Activated gamma-delta T cell treated with Interleukin-2 at 50 U/mL for 16 hours (primary cell): ENCODE data around the gene KLK14.

Experiments
- DNase-seq: peaks from one replicate; pipeline ENCODE4 v3.0.0-alpha.2; 2020

Gene KLK14

DNA sequence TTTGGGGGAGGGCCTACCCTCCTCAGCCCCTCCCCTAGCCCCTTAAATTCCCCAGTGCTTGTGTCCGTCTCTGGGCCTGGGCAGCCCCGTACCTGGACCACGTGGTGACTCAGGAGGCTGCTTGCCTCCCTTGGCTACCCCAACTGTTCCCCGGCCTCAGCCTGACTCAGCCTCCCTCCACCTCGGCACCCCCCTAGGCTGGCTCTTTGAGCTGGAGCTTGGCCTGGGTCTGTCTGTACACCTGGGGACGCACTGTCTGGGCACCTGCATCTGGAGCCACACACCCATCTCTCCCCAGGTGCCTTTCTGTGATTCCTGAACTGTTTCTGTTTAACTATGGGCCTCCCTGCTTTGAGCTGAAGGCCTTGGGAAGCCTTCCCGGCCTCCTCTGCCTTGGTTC, 1.8 kb upstream of the KLK14 start:
- no peak for DNase-seq

DNA sequence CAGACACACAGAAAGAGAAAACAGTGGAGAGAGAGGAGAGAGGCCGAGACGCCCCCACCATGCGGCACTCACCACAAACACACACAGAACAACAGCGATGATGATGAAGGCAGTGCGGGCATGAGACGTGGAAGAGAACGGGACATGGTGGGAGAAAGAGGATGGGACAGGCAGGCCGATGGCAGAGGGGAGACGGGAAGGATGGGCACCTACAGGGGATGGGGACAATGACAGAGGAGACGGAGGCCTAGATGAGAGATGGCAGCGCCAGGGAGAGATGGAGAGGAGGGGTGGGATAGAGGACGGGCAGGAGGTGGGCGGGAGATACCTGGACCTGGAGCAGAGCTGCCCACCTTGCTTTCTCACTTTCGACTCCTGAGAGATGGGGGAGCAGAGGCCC, 1.1 kb upstream of the KLK14 start:
- no peak for DNase-seq

DNA sequence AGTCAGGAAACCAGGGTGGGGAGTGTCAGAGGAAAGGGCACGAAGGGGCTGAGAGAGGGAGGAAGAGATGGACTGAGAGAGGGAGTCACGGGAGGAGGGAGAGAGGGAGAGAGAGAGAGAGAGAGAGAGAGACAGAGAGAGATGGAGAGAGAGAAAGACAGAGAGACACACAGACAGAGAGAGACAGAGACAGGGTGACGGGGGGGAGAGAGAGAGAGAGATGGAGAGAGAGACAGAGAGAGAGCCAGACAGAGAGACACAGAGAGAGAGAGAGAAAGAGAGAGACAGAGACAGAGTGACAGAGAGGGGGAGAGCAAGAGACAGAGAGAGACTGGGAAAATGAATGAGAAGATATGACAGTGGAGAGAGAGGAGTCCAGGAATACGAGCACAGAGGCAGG, 494 bp upstream of the KLK14 start:
- no peak for DNase-seq

DNA sequence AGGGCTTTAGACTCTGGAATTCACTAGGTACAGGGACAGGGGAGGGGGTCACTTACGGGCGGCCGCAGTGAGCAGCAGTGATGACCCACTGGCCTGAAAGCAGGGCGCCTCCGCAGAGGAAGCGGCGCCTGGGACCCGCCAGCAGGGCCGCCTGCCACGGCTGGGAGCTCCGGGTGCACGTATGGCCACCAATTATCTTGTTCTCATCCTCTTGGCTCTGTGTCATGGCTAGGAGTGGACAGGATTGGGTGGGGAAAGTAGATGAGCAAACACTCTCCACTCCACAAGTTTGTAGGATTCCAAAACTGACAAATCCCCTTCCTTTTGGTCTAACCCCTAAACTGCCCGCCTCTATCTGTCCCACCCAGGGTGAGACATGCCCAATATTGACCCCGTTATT, 1.2 kb downstream of the KLK14 start:
- DNase-seq = no peak

DNA sequence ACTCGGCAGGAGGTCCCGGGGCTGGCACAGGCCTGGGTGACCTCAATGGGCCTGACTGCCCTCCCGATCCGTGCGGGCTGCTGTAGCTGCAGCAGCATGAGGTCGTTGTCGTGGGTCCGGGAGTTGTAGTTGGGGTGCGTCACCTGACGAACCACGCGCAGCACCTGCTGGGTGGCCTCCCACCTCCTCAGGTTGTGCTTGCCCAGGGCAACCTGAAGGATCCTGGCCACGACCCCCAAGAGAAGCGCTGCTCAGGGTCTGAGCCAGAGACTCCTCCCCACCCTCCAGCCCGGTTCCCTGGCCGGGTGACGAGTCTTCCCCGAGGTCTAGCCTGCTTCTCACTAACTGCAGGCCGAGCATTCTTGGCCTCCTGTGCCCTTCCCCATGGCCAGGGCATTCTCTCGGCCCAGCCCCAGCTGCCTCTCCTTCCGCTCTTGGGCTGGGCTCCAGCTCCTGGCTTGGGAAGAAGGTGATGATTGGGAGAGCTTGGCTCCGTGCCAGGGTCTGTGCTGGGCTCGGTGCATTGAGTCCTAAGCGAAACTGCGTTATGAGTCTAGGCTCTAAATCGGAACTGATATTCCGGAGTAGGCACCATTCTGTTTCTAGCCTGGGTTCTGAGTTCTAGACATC, 3.1 kb downstream of the KLK14 start:
- DNase-seq = no peak

DNA sequence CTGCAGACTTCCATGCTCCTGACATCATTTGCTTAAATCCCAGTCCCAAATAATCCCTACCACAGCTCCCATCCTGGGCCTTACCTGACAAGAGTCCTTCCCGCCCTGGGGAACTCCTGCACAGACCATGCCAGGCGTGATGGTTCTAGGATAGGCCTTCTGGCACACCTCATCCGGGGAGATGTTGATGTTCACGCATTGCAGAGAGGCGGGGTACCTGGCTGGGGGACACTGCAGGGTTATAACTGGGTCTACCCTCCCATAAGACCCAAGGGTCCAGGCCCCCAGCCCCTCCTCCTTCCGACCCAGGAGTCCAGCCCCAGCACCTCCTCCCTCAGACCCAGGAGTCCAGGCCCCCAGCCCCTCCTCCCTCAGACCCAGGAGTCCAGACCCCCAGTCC, 4.0 kb downstream of the KLK14 start:
- DNase-seq = no peak

DNA sequence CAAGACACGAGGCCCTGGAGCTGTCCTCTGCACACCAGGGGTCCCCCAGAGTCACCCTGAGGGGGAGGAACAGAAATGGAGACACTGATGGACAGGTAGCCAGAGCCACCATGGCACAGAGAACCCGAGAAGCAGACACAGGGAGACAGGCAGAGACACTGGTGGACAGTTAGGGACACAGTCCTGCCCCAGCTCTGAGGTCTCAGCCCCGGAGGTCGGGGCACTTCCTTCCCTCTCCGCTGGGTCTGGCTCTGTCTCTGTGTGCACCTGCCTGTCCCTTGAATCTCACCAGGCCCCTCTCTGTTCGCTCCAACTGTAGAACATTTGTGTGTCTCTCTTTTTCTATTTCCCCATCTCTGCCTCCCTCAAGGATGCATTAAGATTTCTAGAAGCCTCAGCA, 4.6 kb downstream of the KLK14 start:
- no peak for DNase-seq

DNA sequence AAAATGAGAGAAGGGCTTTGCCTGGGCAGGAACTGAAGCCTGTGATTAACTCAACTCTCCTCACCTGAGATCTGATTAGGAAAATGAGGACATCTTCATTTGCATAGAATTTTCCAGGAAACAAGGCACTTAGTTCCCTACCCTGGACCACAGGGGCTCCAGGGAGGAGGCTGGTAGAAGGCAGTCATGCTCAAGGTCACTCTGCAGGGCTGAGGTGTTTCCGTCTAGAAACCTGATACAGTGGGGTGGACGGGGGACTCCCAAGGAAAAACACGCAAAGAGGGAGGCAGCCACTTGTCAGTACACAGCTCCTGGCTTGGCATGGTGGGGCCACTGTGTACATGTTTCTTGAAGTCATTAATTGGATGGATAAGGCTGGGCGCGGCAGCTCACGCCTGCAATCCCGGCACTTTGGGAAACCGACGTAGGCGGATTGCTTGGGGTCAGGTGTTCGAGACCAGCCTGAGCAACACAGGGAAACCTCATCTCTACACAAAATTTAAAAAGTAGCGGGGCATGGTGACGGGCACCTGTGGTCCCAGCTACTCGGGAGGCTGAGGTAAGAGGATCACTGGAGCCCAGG, 6.0 kb downstream of the KLK14 start:
- no peak for DNase-seq

DNA sequence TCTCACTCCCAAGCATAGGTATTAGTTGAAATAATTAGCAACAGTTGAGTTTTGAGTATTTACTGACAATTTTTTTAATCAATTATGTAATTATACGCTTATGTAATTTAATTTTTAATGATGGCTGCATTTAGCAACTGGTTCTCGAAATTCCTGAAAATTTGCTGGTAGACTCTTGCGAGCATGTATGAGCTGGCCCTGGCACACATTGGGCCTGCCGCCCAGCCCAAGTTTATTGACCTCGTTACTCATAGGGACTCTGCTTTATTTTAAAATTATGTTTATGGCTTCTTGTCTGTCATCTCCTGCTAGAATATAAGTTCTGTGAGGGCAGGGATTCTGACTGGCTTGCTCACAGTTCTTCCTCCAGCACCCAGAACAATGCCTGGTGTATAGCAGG, 6.7 kb downstream of the KLK14 start:
- no peak for DNase-seq

DNA sequence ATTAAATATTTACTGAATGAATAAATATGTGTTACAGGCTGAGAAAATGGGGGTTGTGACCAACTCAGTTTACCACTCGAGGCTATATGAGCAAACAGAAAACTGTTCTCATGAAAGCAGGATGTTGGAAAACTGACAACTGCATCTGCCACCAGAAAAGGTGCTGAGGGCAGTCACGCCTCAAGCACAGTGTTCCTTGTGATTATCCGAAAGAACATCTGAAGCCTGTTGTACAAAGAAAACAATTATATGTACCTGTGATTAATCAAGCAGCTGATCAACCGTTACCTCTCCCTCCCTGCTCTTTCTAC, 11.6 kb downstream of the KLK14 start:
- DNase-seq = no peak

DNA sequence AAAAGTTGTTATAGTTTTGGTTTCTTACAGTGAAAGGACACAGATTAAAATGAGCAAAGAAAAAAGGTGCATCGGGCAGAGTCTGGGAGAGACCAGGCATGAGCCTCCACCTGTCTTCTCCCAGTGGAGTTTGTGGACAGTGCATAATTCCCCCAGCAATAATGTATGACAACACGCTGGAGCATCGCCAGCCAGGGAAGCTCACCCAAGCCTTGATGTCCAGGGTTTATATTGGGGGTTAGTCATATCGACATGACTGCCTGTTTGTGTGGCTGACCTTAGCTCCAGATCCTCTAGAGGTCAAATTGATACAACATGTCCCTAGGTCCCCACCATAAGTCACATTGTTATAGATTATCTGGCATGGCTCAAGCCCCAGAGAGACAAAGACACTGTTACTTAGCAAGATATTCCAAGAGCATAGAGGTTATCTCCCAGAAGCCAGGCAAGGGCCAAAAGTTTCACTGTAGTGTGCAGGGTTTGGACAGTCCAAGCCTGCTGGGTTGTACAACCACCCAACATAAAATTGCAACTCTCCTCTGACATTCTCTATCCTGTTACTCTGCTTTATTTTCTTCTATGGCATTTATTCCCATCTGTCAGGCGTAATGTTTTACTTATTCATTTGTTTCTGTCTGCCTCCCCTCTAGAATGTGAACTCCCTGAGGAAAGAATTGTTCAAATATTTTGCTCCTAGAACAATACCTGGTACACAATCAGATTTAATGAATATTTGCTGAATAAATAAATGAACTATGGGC, 12.2 kb downstream of the KLK14 start:
- no peak for DNase-seq

DNA sequence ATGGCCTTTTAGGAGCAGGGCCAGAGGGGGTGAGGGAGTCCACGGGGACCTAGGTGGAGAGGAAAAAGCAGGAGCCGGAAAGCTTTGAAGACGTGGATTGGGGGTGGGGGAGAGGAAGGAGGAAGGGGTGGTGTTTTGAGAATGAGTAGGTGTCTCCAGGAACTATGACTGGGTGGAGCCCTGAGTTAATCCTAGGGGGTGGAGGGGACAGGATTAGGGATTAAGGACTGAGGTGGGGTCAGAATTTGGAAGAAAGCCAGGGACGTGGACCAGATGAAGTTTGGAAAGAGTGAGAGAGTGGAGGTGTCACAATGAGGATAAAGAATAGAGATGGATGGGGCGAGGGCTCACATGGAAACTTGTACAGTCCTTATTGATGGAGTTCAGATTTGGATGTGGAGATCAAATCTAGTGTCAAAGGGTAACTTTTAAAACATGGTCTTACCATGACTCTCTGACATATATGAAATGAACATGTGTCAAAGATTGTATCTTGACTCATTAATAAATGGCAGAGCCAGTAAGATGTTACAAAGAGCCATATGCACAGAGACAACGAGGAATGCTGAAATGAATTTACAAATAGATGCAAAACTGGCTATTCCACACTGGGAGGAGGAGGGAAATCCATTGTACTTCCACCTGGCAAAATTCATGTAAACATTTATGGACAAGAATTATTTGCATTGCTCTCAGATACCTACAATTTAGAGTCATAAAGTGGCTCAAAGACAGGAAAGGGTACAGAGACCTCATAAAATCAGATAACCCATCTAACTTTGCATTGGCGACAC, 16.1 kb downstream of the KLK14 start:
- DNase-seq = no peak

DNA sequence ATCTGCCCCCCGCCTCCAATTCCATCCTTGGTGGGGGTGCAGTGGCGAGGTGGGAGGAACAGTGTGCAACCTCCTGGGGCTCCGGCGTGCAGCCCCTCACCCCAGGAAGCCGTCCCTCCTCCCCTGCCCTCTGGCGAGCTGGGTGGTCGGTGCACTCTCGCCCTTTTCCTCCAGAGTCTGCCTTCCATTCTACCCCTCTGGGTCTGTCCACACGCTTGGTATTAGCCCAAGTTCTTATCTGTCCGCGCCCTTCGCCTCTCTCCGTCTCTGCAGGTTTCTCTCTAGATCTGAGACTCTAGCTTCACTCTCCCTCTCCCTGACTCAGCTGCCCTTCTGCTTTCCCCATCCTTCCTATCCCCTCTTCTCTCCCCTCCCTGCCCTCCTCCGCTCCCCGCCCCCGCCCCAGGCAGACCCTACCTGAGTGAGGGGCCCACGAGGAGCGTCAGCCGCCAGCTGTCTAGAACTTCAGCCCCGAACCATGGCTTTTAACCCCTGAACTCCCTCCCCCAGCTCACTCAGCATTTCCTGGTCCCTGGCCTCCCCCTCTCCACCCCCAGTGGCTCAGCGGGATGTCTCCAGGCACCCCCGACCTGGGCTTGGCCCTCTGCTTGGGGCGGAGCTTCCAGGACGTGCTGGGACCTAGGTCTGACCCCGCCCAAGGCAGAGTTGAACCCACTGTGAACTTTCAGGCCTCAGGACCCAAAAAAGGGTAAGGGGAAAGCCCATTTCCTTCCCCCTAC, 17.3 kb downstream of the KLK14 start:
- no peak for DNase-seq

DNA sequence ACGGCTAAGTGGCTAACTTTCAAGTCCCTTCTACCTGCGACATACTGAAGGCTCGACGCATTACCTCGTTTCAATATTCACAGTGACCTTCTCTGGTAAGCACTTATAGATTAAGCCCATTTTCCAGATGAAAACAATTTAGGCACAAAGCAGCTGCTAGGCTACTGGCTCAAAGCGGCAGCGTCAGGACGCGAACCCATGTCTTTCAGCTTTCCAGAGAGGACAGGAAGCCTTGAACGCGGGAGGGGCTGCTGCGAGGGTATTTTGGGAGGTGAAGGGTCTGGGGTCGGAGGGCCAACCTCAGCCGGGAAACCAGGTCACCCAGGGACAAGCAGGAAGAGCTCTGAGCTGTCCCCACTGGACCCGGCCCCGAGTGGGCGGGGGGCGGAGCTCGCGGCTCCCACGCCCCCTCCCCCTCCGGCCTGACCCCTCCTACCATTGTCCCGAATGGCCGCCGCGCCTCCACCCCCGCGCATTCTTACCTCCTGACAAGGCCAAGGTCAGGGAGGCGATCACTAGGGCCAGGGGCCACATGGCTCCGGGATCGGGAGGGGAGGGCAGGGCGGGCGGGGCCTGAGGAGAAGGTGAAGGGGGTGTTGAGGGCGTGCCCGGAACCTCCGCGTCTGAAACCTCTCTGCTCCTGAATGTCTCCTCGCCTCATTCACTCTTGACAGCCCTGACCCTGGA, 18.0 kb downstream of the KLK14 start, which contains the start of gene KLK13:
Gene KLK13, minus strand, starts transcription at position 559 of the 687 bp plus-strand sequence. Its CDS starts 25 bp downstream, at position 534.
- DNase-seq = no peak

DNA sequence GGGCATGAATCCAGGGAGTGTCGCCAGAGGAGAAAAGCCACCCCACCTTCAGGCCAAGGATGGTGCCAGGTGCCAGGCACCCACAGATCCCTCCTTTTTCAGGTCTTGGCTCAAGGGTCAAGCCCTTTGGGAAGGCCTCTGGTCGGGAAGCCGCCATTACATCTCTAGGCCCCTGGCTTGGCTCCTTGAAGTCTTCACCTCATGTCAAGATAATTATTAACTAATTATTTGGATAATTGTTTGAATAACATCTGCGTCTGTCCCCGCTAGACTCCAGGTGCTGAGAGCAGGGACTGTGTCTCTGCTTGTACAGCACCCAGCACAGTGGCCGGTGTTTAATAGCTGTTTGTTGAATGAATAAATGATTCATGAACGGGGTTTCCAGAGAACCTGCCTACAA, 19.0 kb downstream of the KLK14 start:
- DNase-seq = no peak

DNA sequence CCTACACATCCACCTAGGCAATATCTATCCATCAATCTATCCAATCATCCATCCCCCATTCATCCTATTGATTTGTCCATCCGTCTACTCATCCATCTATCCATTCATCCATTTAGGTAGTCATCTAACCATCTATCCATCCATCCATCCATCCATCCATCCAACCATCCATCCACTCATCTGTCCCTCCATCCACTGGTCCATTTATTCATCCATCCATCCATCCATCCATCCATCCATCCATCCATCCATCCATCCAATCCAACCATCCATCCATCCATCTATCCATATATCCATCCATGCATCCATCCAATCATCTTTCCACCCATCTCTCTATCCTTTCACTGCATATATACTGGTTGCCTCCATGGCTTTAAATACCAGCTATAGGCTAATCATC, 21.7 kb downstream of the KLK14 start:
- DNase-seq = no peak

DNA sequence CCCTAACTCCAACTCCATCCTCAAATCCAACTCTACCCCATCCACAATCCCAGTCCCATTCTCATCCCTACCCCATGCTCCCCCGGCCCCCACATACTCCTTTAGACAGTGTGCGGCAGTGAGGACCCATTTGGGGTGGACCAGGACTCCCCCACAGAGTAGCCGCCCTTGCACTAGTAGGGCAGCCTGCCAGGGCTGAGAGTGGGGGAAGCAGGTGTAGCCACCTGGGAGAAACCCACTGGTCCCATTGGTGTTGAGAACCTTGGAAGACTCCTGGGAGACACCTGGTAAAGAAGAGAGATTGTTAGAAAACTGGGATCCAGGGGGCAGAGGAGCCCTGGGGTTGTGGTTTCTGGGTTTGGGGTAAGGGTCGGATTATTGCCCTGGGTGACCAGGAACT, 22.4 kb downstream of the KLK14 start:
- DNase-seq = no peak

DNA sequence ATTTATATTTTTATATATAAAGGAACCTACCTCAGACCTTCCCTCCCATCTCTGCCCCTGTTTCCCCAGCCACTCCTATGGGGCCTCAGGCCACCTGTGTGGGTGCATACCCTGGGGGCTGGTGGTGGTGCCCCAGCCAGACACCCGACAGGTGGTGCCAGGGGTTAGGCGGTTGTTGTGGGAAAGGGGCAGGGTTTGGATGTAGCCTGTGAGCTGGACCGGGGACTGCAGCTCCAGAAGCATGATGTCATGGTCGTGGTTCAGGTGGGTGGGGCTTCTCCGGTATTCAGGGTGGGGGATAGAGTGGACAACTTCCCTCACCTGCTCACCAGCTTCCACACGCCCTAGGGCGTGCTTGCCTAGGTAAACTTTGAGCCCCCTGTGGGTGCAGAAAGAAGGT, 23.0 kb downstream of the KLK14 start:
- DNase-seq = no peak

DNA sequence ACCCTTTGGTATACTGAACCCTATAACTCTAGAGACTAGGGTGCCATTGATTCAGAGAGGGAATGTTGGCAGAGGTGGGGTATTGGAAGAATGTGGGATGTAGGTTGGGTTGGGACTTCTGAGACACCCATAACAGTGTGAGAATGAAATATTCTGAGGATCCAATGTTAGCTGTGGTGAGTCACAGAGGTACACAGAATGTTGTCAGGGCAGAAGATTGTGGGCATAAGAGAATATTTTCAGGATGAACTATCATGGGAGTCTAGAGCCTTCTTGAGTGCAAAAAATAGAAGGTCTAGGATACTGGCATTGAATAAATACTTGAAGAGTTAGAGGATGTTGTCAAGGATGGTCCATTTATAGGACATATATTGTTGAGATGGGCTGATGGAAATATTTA, 26.8 kb downstream of the KLK14 start:
- no peak for DNase-seq

DNA sequence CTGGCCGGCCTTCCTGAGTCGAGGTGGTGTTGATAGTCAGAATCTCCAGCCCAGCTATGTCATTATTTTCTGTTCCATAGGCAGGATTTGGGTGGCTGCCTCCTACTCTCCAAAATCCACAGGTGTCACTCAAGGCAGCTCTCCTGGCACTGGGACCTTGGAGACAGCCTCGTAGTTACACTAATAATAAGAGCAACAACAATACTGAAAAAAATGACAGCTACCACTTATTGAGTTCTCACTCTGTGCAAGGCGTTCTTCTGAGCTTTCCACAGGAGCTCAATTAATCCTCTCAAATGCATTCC, 35.7 kb downstream of the KLK14 start:
- DNase-seq = no peak

DNA sequence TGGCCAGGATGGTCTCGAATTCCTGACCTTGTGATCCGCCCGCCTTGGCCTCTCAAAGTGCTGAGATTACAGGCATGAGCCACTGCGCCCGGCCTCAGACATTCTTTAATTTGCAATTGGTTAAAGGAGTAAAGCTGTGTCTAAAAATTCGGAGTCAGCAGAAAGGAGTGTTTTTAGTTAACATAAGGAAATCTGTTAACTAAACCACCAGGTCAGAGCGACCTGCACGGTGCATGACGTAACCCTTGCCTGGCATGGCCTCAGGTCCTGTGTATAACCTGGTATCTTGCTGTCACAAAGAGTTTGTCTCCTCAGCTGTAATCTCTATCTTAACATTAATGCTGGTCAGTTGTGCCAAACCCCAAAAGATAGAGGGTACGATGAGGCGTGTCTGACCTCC, 38.4 kb downstream of the KLK14 start:
- no peak for DNase-seq

DNA sequence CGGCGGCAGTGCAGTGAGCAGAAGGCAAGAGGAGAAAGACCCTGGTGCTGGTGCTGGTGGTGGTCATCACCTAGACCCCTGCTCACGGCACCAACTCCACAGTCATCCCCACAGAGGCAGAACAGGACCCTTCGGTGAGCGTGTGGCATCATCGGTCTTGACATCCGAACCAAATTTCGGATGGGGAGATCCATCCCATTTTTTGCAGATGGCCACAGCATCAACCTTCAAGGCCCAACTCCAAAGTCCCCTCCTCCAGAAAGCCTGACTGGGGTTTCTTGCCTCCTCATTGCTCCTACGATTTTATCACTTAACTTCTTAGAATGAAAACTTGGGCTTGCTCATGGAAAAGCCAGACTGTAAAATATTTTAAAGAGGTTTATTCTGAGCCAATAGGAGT, 39.2 kb downstream of the KLK14 start:
- DNase-seq = no peak

DNA sequence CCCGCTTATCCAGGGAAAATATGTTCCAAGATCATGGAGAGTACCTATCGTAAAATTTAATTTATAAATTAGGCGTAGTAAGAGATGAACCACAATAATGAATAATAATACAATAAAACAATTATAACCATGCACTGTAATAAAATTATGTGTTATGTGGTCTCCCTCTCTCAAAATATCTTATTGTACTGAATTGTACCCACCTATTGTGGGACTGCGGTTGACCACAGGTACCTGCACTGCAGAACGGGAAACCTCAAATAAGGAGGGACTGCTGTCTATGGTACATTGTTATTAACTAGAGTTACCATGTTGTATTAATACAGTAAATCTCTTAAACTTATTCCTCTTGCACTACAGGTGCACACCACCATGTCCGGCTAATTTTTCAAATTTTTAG, 42.5 kb downstream of the KLK14 start:
- DNase-seq = no peak
